ENCODE results near the gene GRHL1. TPM values are rescaled to one million over a fixed set of nuclear protein-coding genes. Genes with fewer than 3 reads are reported as not detected.
A peak's percentile ranks its signal among the peaks of the same experiment; 100 is the strongest.

Gene GRHL1
- total and polyA plus RNA-seq, 9 of the 15 experiments (the other 6 are each of a cell fraction or from before 2014, with no cell fraction given) = 1.7 to 6.1 (median 4.7) TPM

GRCh38 chr2:10042301-10043161 is 91.0 kb downstream of the GRHL1 start (continued):
- TF ChIP-seq MLLT1 (IDR thresholded peaks at IDR 0.05) (0 out of 4 replicates have a peak, but pooled peaks of 1 of the 2 experiments have one; percentile 26), HINFP (tag; conservative IDR thresholded peaks at IDR 0.05; ENCODE audit: low read depth) (no peak), HIVEP1 (CRISPR knock-in tag; IDR thresholded peaks at IDR 0.05) (no peak), SPI1 (IDR thresholded peaks at IDR 0.05; ENCODE audit: borderline replicate concordance, low read depth, low read length) (no peak), TSC22D4 (tag; IDR thresholded peaks at IDR 0.05) (no peak), FOXM1 (IDR thresholded peaks at IDR 0.05; ENCODE audit: low read depth) (no peak), FOXM1 (CRISPR knock-in tag; IDR thresholded peaks at IDR 0.05; ENCODE audit: low read depth) (no peak), CSDE1 (IDR thresholded peaks at IDR 0.05) (no peak), ZNF518B (CRISPR knock-in tag; IDR thresholded peaks at IDR 0.05) (no peak), HNRNPLL (IDR thresholded peaks at IDR 0.05; ENCODE audit: low read depth, low read length, poor library complexity, severe bottlenecking) (no peak), ETS2 (tag; IDR thresholded peaks at IDR 0.05; ENCODE audit: borderline replicate concordance, poor library complexity, severe bottlenecking) (no peak), ZBTB9 (CRISPR knock-in tag; IDR thresholded peaks at IDR 0.05) (no peak), MAFK (IDR thresholded peaks at IDR 0.05; ENCODE audit: low read length) (no peak), CHD2 (IDR thresholded peaks at IDR 0.05; ENCODE audit: low read depth, low read length) (no peak), CREB3 (tag; conservative IDR thresholded peaks at IDR 0.05; ENCODE audit: low read depth) (no peak), FUS (optimal IDR thresholded peaks at IDR 0.05; ENCODE audit: low read depth, low read length) (no peak), ZNF3 (CRISPR knock-in tag; IDR thresholded peaks at IDR 0.05) (no peak)

Measured in K562 (cell line).